Stimulated activated CD8-positive, alpha-beta memory T cell treated with anti-CD3 and anti-CD28 coated beads, Interleukin-7, amount 100 ng/mL, for 24 hours (primary cell): ENCODE data around the gene RAD21L1.

Source experiments
- DNase-seq: peaks from one replicate; pipeline ENCODE4 v3.0.0-alpha.2; 2020; ENCODE audit warnings: low read depth

The RAD21L1 gene

GRCh38 chr20:1273366-1273765 lies 47.5 kb downstream of the RAD21L1 start:
- no peak for DNase-seq

- DNase-seq, result no peak
Observed at GRCh38 chr20:1274485-1275311, 48.9 kb downstream of the RAD21L1 start.

- DNase-seq, result no peak
Observed at GRCh38 chr20:1275919-1276318, 50.1 kb downstream of the RAD21L1 start.

GRCh38 chr20:1277529-1278322 lies 51.9 kb downstream of the RAD21L1 start:
- no peak for DNase-seq

- DNase-seq, result no peak
Observed at GRCh38 chr20:1278993-1279392, 53.1 kb downstream of the RAD21L1 start.

GRCh38 chr20:1280195-1281102 lies 54.6 kb downstream of the RAD21L1 start:
- DNase-seq, result no peak

GRCh38 chr20:1281279-1282057 lies 55.6 kb downstream of the RAD21L1 start:
- no peak for DNase-seq

GRCh38 chr20:1282966-1283365 lies 57.1 kb downstream of the RAD21L1 start:
- no peak for DNase-seq

- no peak for DNase-seq
Observed at GRCh38 chr20:1283522-1284510, 58.0 kb downstream of the RAD21L1 start.

- no peak for DNase-seq
Observed at GRCh38 chr20:1286267-1287024, 60.6 kb downstream of the RAD21L1 start.

- DNase-seq, result no peak
Observed at GRCh38 chr20:1287306-1287705, 61.5 kb downstream of the RAD21L1 start.

GRCh38 chr20:1287787-1288569 lies 62.1 kb downstream of the RAD21L1 start:
- DNase-seq, result no peak

- no peak for DNase-seq
Observed at GRCh38 chr20:1291191-1291741, 65.4 kb downstream of the RAD21L1 start.

GRCh38 chr20:1292620-1293019 lies 66.8 kb downstream of the RAD21L1 start:
- DNase-seq, result no peak

GRCh38 chr20:1293641-1294379 lies 68.0 kb downstream of the RAD21L1 start:
- DNase-seq, result no peak

GRCh38 chr20:1294497-1294896 lies 68.7 kb downstream of the RAD21L1 start:
- DNase-seq, result no peak

- no peak for DNase-seq
Observed at GRCh38 chr20:1295276-1295930, 69.6 kb downstream of the RAD21L1 start.
